ENCODE results near the gene PRKCA.

GRCh38 chr17:66462010-66462409 is 159.6 kb downstream of the PRKCA start:
- no peak for TF ChIP-seq CTCF (IDR thresholded peaks at IDR 0.05; ENCODE audit: extremely low read depth in 1 of 2, insufficient read depth in 1 of 2, low read depth in 1 of 2, low read length in 2 of 2)
- TF ChIP-seq EZH2 (IDR thresholded peaks at IDR 0.05; ENCODE audit: borderline replicate concordance, low read depth, low read length, severe bottlenecking), result no peak
- TF ChIP-seq FOS (IDR thresholded peaks at IDR 0.05; ENCODE audit: borderline replicate concordance, insufficient read depth, low read length), result no peak
- no peak for TF ChIP-seq POLR2AphosphoS5 (IDR thresholded peaks at IDR 0.05; ENCODE audit: insufficient read depth, low read depth, low read length)
- TF ChIP-seq MYC (IDR thresholded peaks at IDR 0.05; ENCODE audit: low read depth, low read length), result no peak
- no peak for TF ChIP-seq POLR2A (IDR thresholded peaks at IDR 0.05; ENCODE audit: low read depth, low read length)

All from endothelial cell of umbilical vein (primary cell).